ENCODE measurements around the gene ANAPC4. TPM values are rescaled to one million over a fixed set of nuclear protein-coding genes. Genes with fewer than 3 reads are reported as not detected.

The ANAPC4 gene
- total RNA-seq, 1 experiment from 2014 or later = 22.8 TPM

Other genes with a start within 250 kb of the ANAPC4 start
- gene SEPSECS, start 216.8 kb upstream of the ANAPC4 start, total RNA-seq (2021; ENCODE audit: unreplicated experiment) = 4.0 TPM
- 9.6 TPM for gene PI4K2B, start 143.2 kb upstream of the ANAPC4 start, total RNA-seq (2021; ENCODE audit: unreplicated experiment)
- gene ZCCHC4, start 64.5 kb upstream of the ANAPC4 start, total RNA-seq (2021; ENCODE audit: unreplicated experiment) = 6.0 TPM